Glomerular visceral epithelial cell (primary cell): ENCODE data around the gene C1orf159.

Experiments
- DNase-seq: peaks from one replicate; pipeline ENCODE4 v3.0.0-alpha.2; 2016; ENCODE audit errors: extremely low spot score

C1orf159 gene

DNA sequence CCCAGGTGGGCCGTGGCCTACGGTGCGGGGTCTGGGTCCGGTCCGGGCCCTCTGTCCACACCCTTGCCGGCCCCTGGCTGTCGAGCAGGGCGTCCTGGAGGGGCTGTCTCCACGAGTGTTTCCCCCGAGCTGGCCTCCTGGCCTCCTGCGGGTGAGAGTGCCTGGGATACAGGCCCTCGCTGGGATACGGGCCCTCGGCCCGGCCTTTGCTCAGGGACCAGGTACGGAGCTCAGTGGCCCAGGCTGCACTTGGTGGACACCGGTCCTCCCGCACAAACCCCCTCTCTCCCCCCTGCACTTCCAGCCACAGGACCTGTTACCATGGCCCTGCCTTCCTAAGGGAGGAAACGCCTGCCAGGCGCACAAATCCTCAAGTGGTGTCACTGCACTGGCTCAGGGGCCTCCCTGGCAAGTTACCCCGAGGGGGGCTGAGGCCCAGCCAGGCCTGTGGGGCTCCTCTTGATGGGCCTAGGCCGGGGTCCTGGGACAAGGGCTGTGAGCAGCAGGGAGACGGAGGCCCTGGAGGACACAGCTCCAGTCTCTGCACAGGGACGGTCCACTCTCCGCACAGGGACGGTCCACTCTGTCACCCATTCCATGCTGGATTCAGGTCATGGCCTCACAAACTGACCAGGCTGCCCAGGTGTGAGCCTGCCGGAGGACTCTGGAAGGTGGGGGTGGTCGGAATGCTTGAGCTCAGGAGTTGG lies 23.6 kb downstream of the C1orf159 start:
- no peak for DNase-seq

DNA sequence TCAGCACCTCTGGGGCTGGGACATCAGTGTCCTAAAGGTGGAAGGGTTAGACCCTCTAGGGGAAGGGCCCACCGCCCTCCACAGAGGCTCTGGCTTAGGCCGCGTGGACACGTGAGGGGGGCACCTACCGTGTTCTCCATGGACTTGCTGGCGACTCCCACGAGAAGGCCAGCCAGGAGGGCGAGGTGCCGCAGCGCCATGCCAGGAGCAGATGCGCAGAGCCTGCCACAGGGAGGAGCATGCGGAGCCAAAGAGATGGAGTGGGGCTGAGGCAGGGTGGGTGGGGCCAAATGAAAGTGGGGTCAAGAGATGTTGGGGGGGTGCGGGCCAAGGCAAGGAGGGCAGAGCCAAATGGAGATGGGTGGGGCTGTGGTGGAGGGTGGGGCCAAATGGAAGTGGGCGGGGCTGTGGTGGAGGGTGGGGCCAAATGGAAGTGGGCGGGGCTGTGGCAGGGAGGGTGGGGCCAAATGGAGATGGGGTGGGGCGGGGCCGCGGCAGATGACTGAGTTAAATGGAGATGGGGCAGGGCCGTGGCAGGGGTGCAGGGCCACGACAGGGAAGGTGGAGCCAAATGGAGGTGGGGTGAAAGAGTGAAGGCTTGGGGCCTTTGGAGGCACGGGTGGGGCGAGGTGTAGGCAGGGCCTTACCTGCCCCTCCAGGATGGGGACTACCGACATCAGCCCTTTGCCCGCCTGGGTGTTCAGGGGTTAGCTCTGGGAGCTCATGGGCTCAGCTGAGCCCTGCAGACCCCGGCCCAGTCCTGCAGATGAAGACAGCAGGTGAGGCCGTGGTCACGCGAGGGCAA lies 24.3 kb downstream of the C1orf159 start:
- DNase-seq = no peak

GRCh38 chr1:1090424-1091343 lies 25.2 kb downstream of the C1orf159 start:
- DNase-seq = no peak

- DNase-seq = no peak
Measured at GRCh38 chr1:1089731-1090423, 26.0 kb downstream of the C1orf159 start.

DNA sequence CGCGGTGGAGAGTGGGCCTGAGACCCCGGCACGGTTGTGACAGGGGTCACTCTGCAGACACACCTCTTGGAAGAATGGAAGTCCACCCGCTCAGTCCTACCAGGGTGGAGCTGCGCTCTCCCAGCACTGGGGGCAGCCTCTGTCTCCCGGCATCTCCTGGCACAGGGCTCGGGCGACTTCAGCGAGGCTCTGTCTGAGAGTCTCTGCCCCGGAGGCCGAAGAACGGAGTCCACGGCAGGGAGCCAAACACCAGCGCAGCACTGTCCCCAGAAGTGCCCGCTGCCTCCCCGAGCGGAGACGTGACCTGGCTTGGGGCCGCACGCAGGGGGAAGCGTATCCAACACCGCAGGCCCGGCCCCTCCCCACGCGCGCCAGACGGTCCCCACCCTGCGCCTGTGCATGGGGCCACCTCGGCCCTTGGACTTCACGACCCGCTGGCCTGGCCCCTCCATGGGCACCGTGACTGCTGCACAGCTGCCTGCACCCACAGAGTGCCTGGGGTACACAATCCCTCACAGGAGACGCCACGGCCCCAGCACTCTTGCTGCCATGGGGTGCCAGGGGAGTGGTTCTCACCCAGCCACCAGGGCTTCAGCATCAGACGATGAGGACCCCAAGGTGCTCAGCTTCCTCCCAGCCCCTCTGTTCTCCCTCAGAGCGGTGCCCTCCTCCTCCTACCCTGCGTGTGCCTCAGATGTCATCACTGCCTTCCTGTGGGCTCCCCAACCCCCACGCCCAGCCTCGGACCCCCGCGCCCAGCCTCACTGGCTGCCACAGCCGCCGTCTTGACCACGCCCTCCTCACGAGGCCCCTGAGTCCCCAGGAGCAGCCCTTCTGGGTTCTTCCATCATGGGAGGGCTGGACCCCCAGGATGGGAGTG lies 26.8 kb downstream of the C1orf159 start:
- no peak for DNase-seq

- no peak for DNase-seq
Measured at GRCh38 chr1:1088029-1088800, 27.7 kb downstream of the C1orf159 start.

GRCh38 chr1:1087351-1088028 lies 28.4 kb downstream of the C1orf159 start:
- DNase-seq = no peak

DNA sequence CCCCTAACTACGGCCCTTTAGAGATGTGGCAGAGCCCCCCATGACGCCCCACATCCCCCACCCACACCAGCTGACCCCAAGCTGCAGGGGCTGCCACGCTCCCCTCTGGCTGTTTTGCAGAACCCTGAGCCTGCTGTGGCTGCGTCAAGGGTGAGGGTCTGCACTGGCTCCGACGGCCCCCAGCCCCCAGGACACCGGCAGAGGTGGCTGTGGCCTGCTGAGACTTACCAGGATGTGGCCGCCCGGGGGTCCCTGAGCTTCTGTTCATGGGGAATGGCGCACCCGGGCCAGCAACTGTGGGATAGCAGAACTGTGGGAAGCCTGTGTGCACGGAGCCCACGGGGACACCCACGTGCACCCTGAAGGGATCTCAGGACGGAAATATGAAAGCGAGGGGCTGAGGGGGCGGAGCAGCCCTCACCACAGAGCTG lies 29.0 kb downstream of the C1orf159 start:
- no peak for DNase-seq

- DNase-seq = no peak
Measured at GRCh38 chr1:1085911-1086841, 29.7 kb downstream of the C1orf159 start.

GRCh38 chr1:1085171-1085841 lies 30.6 kb downstream of the C1orf159 start:
- no peak for DNase-seq

GRCh38 chr1:1084372-1085170 lies 31.3 kb downstream of the C1orf159 start:
- no peak for DNase-seq

DNA sequence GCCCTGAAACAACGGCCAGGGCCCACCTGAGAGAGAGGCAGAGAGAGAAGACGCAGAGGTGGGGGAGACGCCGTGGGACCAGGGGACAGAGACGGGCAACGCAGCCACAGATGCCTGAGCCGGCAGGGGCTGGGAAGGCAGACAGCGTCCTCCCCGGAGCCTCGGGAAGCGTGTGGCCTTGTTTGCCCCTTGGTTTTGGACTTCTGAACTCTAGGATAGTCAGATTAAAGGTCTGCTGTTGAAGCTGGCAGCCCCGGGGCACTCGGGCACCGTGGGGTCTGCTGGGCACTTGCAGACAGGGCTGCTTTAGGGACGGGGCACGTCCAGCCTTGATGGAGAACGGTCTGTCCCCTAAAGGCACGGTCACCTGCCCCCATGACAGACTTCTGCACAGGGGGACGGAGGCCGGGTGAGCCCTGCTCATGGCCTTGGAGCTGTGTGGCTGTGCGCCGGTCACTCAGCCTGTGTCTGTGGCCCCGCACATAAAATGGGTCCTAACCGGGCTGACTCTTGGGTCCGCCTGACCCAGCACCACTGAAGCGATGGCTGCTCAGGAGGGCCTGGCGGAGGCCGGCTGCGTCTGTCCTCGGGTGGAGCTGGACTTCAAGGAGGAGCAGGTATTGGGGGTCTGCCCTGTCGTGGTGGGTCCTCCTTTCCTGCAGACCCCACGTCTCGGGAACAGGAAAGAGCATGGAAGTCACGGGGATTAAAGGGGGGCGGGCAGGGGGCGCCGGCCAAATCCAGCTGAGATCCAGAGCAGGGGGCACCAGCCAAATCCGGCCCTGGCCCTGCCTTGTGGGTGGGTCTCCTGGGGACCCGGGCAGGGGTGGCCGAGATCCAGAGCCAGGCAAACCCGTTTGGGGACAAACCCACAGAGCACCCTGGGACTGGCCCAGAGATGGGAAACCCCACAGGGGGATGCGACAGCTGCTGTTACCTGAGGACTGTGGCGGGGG lies 32.2 kb downstream of the C1orf159 start:
- DNase-seq = no peak

DNA sequence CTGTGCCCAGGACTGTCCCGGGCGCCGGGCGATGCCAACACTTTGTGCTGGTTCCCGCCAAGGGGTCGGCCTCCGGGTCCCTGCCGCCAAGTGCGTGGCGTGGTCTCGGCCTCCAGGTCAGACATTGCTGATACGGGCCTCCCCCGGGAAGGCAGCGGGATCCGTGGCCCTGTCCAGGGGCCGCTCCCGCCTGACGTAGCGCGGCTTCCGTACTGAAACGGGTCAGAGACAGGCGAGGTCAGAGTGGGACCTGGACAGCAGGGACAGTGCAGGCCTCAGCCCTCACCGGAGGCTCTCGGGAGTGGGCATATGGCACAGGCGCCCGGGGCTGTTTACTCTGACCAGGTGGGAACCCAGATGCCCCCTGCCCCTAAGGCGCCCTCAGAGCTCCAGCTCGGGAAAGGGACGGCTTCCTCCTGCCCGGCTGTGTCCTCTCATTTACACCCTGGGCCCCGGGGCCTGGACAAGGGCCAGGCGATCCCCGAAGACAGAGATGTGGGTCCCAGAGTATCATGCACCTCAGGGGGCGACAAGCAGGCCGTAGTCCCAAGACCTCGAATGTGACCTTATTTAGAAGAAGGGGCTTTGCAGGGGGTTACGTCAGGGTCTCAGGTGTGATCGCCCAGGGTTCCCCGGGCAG lies 33.0 kb downstream of the C1orf159 start:
- DNase-seq = no peak

GRCh38 chr1:1082239-1082775 lies 33.6 kb downstream of the C1orf159 start:
- DNase-seq = no peak
